ENCODE results near the gene HSP90AA1.
"Not testable (repeated sequence)": the region's sequence is repeated elsewhere in the genome, so short reads cannot be mapped to it uniquely, and the experiment has no call there.

Gene HSP90AA1

GRCh38 chr14:102094101-102094500 is 7.3 kb upstream of the HSP90AA1 start:
- DNase-seq (ENCODE audit: low read depth): no peak

- DNase-seq (ENCODE audit: low read depth): no peak
Observed at GRCh38 chr14:102092806-102093205, 6.0 kb upstream of the HSP90AA1 start.

- DNase-seq (ENCODE audit: low read depth): no peak
Observed at GRCh38 chr14:102090713-102091112, 3.9 kb upstream of the HSP90AA1 start.

- DNase-seq (ENCODE audit: low read depth): no peak
Observed at GRCh38 chr14:102089621-102090343, 2.9 kb upstream of the HSP90AA1 start.

- DNase-seq (ENCODE audit: low read depth): peak; percentile 49
Observed at GRCh38 chr14:102088012-102088792, 1.4 kb upstream of the HSP90AA1 start.

- DNase-seq (ENCODE audit: low read depth): no peak
Observed at GRCh38 chr14:102087762-102088011, 843 bp upstream of the HSP90AA1 start.

DNA sequence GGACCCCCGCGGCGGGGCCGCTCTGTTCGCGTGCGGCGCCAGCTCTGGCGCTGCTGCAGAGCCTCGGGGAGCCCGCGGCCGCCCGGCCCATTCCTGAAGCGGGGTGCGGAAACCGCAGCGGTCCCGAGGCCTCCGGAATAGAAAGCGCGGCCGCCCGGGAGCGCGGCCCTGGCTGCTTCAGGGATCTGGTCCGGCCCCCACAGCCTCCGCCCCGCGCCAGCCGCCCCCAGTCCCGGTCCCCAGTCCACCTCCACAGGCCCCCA is 204 bp downstream of the HSP90AA1 start:
- no peak for DNase-seq (ENCODE audit: low read depth)

- peak; percentile 57 for DNase-seq (ENCODE audit: low read depth)
Observed at GRCh38 chr14:102085948-102086708, 716 bp downstream of the HSP90AA1 start.

GRCh38 chr14:102085488-102085887 is 1.4 kb downstream of the HSP90AA1 start:
- DNase-seq (ENCODE audit: low read depth): no peak

- DNase-seq (ENCODE audit: low read depth): no peak
Observed at GRCh38 chr14:102084931-102085330, 1.9 kb downstream of the HSP90AA1 start.

- not testable (repeated sequence) for DNase-seq (ENCODE audit: low read depth)
Observed at GRCh38 chr14:102084522-102084921, 2.3 kb downstream of the HSP90AA1 start.

- no peak for DNase-seq (ENCODE audit: low read depth)
Observed at GRCh38 chr14:102081231-102082080, 5.4 kb downstream of the HSP90AA1 start.

DNA sequence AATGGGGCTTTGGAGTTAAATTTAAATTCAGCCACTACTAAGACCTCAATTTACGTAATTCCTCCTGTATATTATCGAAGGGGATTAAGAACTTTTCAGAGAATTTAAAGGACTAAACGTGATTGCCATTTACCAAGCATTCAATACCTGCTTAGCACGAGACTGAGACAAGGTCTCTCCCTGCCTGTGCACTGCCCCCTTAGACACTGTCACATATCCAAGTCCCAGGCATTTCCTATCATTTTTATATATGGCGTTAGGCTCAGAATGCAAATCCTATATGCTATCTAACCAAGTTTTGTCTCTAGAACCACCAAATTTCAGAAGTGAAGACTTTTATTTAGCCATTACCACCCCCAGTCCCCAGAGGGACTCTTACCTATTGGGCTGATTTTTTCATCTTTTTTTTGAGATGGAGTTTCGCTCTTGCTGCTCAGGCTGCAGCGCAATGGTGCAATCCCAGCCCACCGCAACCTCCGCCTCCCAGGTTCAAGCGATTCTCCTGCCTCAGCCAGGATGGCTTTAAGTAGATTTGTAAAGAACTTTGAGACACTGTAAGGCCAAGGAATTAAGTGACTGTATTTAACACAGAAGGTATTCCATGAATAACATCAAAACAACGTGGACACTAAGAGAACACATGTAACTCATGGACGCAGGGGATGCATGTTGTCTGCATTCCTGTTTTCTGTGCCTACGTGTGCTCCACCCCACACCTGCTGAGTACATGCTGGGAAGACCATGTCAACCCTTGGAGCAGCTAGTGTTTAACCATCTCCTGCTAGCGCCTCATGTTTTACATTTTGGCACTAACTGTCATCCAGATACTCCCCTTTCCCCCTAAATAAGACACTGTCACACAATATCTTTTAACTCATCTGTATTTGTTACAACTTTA is 6.4 kb downstream of the HSP90AA1 start:
- no peak for DNase-seq (ENCODE audit: low read depth)

- DNase-seq (ENCODE audit: low read depth): no peak
Observed at GRCh38 chr14:102079700-102079979, 7.2 kb downstream of the HSP90AA1 start.

DNA sequence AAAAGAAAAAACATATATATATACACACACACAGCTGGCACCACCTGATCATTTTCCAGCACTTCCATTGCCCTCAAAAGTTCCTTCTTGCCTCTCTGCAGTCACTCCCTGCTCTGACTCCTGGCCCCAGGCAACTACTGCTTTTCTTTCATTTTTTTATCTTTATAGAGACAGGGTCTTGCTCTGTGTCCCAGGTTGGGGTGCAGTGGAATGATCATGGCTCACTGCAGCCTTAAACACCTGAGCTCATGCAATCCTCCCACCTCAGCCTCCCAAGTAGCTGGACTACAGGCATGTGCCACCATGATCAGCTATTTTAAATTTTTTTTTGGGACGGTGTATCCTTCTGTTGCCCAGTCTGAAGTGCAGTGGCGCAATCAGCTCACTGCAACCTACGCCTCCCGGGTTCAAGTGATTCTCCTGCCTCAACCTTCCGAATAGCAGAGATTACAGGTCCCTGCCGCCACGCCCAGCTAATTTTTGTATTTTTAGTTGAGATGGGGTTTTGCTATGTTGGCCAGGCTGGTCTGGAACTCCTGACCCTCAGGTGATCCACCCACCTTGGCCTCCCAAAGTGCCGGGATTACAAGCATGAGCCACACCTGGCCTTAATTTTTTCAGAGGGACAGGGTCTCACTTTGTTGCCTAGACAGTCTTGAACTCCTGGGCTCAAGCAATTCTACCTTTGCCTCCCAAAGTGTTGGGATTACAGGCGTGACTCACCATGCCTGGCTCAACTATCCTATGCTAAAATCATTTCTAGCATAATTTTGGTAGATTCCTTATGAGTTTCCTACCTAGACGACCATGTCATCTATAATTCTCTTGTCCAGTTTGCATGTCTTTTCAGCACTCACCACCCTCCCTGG is 7.8 kb downstream of the HSP90AA1 start:
- DNase-seq (ENCODE audit: low read depth): no peak

DNA sequence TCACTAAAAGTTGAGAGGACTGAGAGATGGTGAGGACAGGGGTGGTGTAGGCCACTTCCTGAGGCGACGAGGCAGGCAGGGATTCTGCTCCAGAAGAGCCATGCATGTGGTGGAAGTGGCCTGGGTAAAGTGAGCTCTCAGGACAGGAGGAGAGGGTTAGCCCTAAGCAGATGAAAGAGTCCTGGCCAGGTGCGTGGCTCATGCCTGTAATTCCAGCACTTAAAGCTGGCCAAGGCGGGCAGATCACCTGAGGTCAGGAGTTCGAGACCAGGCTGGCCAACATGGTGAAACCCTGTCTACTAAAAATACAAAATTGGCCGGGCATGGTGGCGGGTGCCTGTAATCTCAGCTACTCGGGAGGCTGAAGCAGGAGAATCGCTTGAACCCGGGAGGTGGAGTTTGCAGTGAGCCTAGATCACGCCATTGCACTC is 8.5 kb downstream of the HSP90AA1 start:
- not testable (repeated sequence) for DNase-seq (ENCODE audit: low read depth)

- no peak for DNase-seq (ENCODE audit: low read depth)
Observed at GRCh38 chr14:102077382-102077709, 9.5 kb downstream of the HSP90AA1 start.

GRCh38 chr14:102075155-102075554 is 11.7 kb downstream of the HSP90AA1 start:
- no peak for DNase-seq (ENCODE audit: low read depth)

DNA sequence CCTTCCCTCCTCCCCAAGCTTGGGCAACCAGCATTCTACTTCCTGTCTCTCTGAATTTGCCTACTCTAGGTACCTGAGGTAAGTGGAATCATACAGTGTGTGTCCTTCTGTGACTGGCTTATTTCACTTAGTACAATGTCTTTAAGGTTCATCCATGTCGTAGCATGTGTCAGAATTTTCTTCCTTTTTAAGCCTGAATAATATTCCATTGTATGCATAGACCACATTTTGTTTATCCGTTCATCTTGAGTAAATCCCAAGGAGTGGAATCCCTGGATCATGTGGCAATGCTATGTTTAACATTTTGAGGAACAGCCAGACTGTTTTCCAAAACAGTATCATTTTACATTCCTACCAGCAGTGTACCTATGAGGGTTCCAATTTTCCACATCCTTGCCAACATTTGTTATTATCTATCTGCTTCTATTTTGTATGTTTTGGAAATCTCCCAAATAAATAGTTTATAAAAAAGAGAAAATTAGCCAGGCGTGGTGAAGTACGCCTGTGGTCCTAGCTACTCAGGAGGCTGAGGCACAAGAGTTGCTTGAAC is 12.4 kb downstream of the HSP90AA1 start:
- DNase-seq (ENCODE audit: low read depth): no peak

GRCh38 chr14:102071283-102071998 is 15.4 kb downstream of the HSP90AA1 start:
- DNase-seq (ENCODE audit: low read depth): no peak
